Measurements from ENCODE around the gene PLXNA4.

DNA sequence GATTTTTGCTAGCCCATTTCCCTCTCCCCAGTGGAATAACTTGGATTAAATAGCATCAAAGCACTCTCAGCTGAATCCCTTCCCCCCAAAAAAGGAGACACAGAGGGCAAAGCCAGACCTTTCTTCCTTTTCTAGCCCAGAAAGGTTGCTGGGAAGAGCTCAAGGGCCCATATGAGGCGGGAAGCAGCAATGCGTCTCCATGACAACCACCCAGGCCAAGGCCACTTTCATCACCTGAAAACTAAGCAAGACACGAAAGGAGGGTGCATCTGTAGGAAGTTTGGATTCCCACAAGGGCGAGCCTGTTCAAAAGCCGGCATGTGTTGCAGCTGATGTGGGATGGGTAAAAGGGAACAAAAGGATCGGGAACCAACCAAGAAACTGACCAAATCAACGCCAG is 229.1 kb downstream of the PLXNA4 start:
- TF ChIP-seq SUZ12 (IDR thresholded peaks at IDR 0.05) = no peak
- TF ChIP-seq, protein P1, sequence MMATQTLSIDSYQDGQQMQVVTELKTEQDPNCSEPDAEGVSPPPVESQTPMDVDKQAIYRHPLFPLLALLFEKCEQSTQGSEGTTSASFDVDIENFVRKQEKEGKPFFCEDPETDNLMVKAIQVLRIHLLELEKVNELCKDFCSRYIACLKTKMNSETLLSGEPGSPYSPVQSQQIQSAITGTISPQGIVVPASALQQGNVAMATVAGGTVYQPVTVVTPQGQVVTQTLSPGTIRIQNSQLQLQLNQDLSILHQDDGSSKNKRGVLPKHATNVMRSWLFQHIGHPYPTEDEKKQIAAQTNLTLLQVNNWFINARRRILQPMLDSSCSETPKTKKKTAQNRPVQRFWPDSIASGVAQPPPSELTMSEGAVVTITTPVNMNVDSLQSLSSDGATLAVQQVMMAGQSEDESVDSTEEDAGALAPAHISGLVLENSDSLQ (IDR thresholded peaks at IDR 0.05) = no peak
- no peak for TF ChIP-seq ELF4 (IDR thresholded peaks at IDR 0.05)
- no peak for TF ChIP-seq BHLHE40 (IDR thresholded peaks at IDR 0.05; ENCODE audit: borderline replicate concordance)
